Activated CD4-positive, alpha-beta T cell treated with anti-CD3 and anti-CD28 coated beads for 48 hours (primary cell): ENCODE measurements around the gene PRDX4.
"Not testable (repeated sequence)": the region's sequence is repeated elsewhere in the genome, so short reads cannot be mapped to it uniquely, and the experiment has no call there.

ENCODE experiments used
- DNase-seq: peaks from one replicate; pipeline ENCODE4 v3.0.0-alpha.2; 2020

Gene PRDX4

DNA sequence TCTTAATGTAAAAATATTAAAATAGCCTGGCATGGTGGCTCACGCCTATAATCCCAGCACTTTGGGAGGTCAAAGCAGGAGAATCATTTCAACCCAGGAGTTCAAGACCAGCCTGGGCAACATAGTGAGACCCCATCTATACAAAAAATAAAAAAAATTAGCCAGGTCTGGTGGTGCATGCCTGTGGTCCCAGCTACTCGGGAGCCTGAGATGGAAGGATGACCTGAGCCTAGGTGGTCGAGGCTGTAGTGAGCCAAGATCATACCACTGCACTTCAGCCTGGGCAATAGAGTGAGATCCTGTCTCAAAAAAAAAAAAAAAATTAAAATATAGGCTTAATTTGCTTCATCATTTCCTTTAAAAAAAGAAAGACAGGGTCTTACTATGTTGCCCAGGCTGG lies 9.2 kb downstream of the PRDX4 start:
- DNase-seq = not testable (repeated sequence)

DNA sequence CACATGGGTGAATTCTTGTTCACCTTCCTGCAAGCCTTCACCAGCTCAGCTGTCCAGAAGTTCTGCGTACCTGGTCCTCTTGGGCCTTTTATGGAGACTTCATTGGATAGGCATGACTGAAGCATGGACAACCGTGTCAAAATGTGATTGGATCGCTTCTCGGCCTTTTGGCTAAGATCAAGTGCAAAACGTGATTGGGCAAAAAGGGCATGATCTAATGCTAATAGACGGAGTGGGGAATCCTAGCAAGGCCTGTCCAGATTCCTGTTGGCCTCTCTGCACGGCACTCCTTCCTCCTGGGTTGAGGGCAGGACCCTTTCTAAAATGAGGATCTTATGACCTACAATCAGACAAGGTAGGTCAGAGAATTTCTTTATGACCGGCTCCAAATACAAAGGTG lies 24.9 kb downstream of the PRDX4 start:
- no peak for DNase-seq

DNA sequence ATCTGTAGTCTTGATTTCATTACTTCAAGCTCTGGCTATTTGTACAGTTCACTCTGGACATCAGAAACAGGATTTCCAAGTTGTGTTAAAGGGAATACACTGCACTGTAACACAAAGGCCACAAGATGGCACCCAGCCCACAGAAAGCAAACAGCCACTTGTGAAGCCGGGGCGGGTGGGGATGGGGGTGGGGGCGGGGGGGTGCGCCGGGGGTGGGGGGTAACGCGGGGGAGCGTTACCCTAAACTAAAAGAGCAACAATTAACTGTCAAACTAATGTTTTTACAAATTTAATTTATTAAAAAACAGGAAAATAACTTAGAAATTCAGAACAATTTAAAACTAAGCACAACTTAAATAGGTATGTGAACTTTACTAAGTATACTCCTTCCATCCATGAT lies 27.3 kb downstream of the PRDX4 start:
- peak; percentile 38 for DNase-seq

DNA sequence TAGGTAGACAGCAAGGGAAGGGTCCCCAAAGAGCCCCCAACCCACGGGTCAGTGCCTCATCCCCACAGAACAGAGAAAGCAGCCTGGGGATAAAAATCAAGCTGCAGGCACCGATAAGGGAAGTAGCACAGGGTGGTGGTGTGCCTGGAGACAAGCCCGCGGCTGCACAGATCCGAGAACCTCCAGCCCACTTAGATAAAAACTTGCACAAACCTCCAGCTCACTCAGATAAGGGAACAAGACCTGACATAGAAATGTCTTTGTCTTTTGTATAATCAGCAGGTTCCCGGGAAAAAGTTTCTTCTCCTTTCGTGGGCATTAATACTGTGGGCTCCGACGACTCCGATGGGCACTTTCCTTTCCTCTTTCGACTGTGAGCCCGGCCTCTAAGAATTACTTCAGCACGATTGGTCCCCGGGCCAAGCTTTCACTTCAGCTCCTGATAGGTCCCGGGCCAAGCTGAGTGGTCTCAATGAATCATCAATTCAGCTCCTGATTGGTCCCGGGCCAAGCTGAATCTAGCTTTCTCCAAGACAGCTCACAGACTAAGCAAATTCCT lies 32.4 kb downstream of the PRDX4 start:
- peak; percentile 5 for DNase-seq

DNA sequence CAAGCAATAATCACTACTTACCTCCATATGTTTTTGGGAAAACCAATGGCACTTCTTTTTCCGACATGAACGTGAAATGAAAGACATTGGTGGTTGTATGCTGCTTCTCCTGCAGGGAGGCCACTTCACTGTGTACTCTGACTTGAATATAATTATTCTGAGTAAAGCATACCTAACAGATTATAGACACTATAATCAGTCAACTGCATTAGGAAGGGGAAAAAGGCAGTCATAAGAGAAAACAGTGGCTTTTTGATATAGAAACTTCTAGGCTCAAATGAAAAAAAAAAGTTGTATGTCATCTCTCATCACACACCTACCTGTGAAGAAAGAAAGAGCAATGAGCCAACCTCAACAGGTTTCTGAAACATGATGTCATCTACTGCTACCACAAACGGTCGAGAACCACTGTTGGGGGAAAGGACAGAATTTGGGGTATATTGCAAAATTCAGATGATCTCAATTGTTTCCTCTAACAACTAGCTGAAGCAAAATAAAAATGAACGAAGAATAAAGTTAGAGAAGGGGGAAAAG lies 37.4 kb downstream of the PRDX4 start:
- DNase-seq = no peak

DNA sequence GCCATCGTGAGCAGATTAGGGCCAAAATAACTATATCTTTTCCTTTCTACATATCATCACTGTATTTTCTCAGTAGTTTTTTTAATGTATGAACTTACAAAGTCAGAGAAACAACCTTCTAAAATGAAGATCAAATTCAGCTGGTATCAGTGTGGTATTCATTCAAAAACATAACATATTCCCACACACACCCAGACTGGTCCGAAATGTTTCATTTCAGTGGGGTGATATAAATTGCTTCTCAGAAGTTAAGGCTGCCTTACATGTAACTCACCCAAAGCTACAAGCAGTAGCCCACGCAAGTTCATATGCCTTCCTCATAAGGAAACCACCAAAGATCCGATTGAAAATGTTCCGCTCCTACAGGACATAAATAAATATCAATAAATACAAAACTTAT lies 37.9 kb downstream of the PRDX4 start:
- no peak for DNase-seq

DNA sequence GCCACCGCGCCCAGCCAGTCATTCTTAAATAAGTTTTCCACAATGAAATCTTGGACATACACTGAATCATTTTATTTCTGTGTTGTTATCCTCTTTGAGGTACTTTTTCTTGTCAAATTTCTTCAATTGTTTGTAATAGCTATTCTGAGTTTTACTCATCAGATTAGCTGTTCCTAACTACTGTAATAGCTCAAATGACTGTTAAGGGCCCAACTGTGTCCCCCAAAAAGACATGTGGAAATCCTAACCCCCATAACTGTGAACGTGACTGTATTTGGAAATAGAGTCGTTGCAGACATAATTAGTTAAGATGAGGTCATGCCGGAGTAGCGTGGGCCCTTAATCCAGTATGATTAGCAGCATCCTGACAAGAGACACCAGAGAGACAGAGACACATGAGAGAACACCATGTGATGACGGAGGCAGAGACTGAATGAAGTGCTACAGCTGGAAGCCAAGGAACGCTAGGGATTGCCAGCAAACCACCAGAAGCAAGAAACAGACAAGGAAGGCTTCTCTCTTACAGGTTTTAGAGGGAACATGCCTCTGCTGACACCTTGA lies 52.9 kb downstream of the PRDX4 start:
- no peak for DNase-seq

DNA sequence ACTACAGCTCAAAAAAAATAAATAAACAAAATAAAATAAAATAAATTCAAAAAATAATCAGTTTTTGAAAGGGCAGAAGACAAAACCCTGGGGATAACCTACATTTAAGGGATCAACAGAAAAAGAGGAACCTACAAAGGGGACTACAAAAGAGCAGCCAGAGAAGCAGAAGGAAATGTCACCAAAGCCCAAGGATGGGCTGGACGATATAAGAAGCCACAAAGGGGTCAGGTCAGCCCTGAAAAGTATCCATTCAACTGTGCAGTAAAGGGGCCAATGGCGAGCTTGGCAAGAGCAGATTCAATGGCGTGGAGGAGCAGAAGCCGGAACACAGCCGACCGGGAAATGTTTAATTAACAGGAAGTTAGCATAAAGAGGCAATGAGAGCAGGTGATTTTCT lies 58.9 kb downstream of the PRDX4 start:
- DNase-seq = no peak

DNA sequence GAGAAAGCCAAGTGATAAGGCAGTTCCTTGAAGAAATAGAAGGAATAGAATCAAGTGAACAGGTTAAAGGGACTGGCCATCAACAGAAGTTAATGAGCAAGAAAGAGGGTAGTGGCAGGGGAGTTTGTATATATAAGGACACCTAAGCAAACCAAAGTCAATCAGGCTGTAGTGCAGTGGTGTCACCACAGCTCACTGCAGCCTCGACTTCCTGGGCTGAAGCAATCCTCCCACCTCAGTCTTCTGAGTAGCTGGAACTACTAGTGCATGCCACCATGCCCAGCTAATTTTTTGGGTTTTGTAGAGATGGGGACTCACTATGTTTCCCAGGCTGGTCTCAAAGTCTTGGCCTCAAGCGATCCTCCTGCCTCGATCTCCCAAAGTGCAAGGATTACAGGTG lies 59.9 kb downstream of the PRDX4 start:
- no peak for DNase-seq

DNA sequence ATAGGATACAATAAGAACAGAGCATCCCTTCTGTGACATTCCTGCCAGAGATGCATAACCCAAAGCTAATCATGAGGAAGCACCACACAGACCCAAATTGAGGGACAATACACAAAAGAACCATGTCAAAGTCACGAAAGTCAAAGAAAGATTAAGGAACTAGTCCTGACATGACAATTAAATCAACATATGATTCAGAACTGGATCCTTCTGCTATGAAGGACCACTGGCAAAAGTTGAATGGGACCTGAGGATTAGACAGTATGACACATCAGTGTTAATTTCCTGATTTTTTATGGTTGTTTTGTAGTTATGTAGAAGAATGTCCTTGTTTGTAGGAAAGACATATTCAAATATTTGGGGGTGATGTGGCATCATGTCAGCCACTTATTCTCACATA lies 61.9 kb downstream of the PRDX4 start:
- no peak for DNase-seq

DNA sequence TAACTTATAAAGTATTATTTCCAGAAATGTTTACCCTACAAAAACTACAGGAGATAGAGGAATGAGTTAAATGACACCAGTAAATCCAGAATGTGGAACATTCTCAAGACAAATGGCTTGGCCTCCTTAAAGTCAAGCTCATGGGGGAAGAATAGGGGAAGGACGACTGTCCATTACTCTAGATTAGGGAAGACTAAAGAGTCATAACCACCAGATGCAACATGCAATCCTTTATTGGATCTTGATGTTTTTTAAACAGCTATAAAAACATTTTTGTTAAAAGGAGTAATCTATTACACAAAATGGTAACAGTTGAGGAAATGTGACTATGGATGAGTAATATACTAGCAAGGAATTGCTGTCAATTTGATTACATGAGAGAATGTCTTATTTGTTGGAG lies 64.7 kb downstream of the PRDX4 start:
- no peak for DNase-seq

DNA sequence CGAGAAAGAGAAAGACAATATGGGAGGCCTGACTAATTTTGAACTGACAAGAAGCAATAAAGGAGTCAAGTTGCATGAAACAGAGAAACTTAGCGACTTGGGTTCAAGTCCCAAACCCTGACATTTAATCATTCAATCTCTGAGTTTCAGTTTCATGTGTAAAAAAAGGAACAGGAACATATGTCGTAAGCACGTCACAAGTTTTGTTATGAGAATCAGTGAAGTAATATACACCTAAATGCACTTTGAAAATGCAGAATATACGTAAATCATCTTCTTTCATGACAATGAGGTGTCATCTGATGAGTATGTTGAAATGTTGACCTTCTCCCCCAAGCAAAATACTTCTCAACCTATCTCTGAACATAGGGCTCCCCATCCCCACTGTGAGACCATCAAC lies 65.4 kb downstream of the PRDX4 start:
- DNase-seq = no peak
